HepG2 (cell line): ENCODE data around the gene TRPV2. TPM values are rescaled to one million over a fixed set of nuclear protein-coding genes. Genes with fewer than 3 reads are reported as not detected.

Source experiments
- ATAC-seq: fragments of 200-7000 bp; cut with Tn5 transposase; 3 replicates; pipeline ENCODE4 v1.9.1; 2020; ENCODE audit warnings: mild to moderate bottlenecking, moderate library complexity
- BruUV-seq: library from RNA; stranded (reverse); fragments of 400-500 nt; replicated peaks from 2 replicates; lab custom pipeline; 2021; lab: Mats Ljungman, UMichigan
- CTCF ChIA-PET: fragments of 300-600 bp; formaldehyde crosslinking; extraction: SDS; loops from one replicate; lab custom pipeline; 2021; ENCODE audit warnings: low total read pairs, inconsistent platforms, low intra/inter-chr PET ratio; lab: Yijun Ruan, JAX
- POLR2A ChIA-PET: fragments of 350-600 bp; sonication (Branson Sonifier 250); formaldehyde crosslinking; loops from one replicate; lab custom pipeline; 2020; ENCODE audit warnings: antibody characterized with exemption, inconsistent platforms; lab: Yijun Ruan, JAX
- DNase-seq: peaks from one replicate; pipeline ENCODE4 v3.0.0-alpha.2; 2015; ENCODE audit warnings: low spot score
- FAIRE-seq: peaks from 3 replicates; lab custom pipeline; 2011; peaks lifted over from hg19 to GRCh38; lab: Jason Lieb, UNC
- H2AFZ ChIP-seq: one replicate; pipeline ENCODE4 v1.6.1; 2011; ENCODE audit warnings: low read length, inconsistent platforms
- H3K27ac ChIP-seq: fragments of 300-600 bp; 3 replicates; pipeline ENCODE4 v1.8.0; 2011; ENCODE audit warnings: mixed run types, mild to moderate bottlenecking, mixed read lengths, low read length, inconsistent platforms; ENCODE audit not compliant: insufficient read depth; ENCODE audit errors: extremely low read length
- H3K27me3 ChIP-seq, 2 experiments: fragments of 200-600 bp in 1 of 2; 2 replicates in 1 of 2; 3 replicates in 1 of 2; pipeline versions ENCODE4 v1.6.0 to v1.8.0; 2011; ENCODE audit warnings: low read length in 2 of 2, mild to moderate bottlenecking in 2 of 2, moderate library complexity in 2 of 2, inconsistent platforms in 1 of 2; ENCODE audit not compliant: insufficient read depth in 2 of 2, control insufficient read depth in 1 of 2
- H3K36me3 ChIP-seq, 2 experiments: fragments of 200-600 bp in 1 of 2; replicated peaks in 1 of 2; 2 replicates in 1 of 2; 3 replicates in 1 of 2; pipeline versions ENCODE4 v1.5.1 to v1.8.0; 2011; ENCODE audit warnings: low read length in 2 of 2, inconsistent platforms in 1 of 2; ENCODE audit not compliant: insufficient read depth in 2 of 2, control insufficient read depth in 1 of 2
- H3K4me1 ChIP-seq: 2 replicates; pipeline ENCODE4 v1.5.1; 2012; ENCODE audit warnings: low read length, inconsistent platforms; ENCODE audit not compliant: insufficient read depth
- H3K4me2 ChIP-seq: 2 replicates; pipeline ENCODE4 v1.6.0; 2011; ENCODE audit warnings: low read depth, low read length, inconsistent platforms
- H3K4me3 ChIP-seq, 3 experiments: fragments of 200-600 bp in 1 of 3; sonication (generic), shearing (Covaris generic) in 1 of 3; replicated peaks in 1 of 3; 2 replicates each; pipeline ENCODE4 v1.5.1; 2011 to 2016; ENCODE audit warnings: low read length in 3 of 3, inconsistent platforms in 2 of 3, low read depth in 2 of 3, mild to moderate bottlenecking in 2 of 3, control low read depth in 1 of 3, mixed read lengths in 1 of 3; ENCODE audit not compliant: insufficient read depth in 1 of 3
- H3K79me2 ChIP-seq: one replicate; pipeline ENCODE4 v1.6.1; 2011; ENCODE audit warnings: low read length, inconsistent platforms; ENCODE audit not compliant: insufficient read depth
- H3K9ac ChIP-seq: 2 replicates; pipeline ENCODE4 v1.6.0; 2011; ENCODE audit warnings: mild to moderate bottlenecking, low read depth, low read length, inconsistent platforms; ENCODE audit not compliant: insufficient read depth
- H3K9me3 ChIP-seq: 2 replicates; pipeline ENCODE4 v1.5.1; 2012; ENCODE audit warnings: mild to moderate bottlenecking, low read length
- H4K20me1 ChIP-seq: 2 replicates; pipeline ENCODE4 v1.6.0; 2011; ENCODE audit warnings: inconsistent platforms, mild to moderate bottlenecking, low read length, moderate library complexity; ENCODE audit not compliant: insufficient read depth
- FOXA1 ChIP-seq, 2 experiments: fragments of 450-650 bp in 1 of 2; sonication (generic) in 1 of 2; formaldehyde crosslinking in 1 of 2; IDR thresholded peaks; 2 replicates each; pipeline versions ENCODE4 v1.4.0 to v1.6.1; 2016 to 2020; ENCODE audit warnings: missing genetic modification reagents in 1 of 2
- LBX2 ChIP-seq: sonication (generic); formaldehyde crosslinking; IDR thresholded peaks from 2 replicates; pipeline ENCODE4 v1.5.0; 2020; ENCODE audit warnings: missing genetic modification reagents, mild to moderate bottlenecking, borderline replicate concordance
- RBAK ChIP-seq: sonication (generic); formaldehyde crosslinking; IDR thresholded peaks from 2 replicates; pipeline ENCODE4 v1.5.1; 2020; ENCODE audit warnings: mild to moderate bottlenecking, missing genetic modification reagents
- TBP ChIP-seq: sonication (generic); formaldehyde crosslinking; IDR thresholded peaks from 2 replicates; pipeline ENCODE4 v1.5.0; 2020; ENCODE audit warnings: missing genetic modification reagents
- ZBTB26 ChIP-seq: IDR thresholded peaks from 2 replicates; pipeline ENCODE4 v1.6.1; 2016; ENCODE audit warnings: missing compliant biosample characterization, missing genetic modification reagents, borderline replicate concordance
- ZFP37 ChIP-seq: sonication (generic); formaldehyde crosslinking; IDR thresholded peaks from 2 replicates; pipeline ENCODE4 v1.4.0; 2020; ENCODE audit warnings: missing genetic modification reagents, borderline replicate concordance
- ZNF225 ChIP-seq: sonication (generic); formaldehyde crosslinking; IDR thresholded peaks from 2 replicates; pipeline ENCODE4 v1.4.0; 2020; ENCODE audit warnings: mild to moderate bottlenecking, missing genetic modification reagents
- ZNF276 ChIP-seq: sonication (generic); formaldehyde crosslinking; IDR thresholded peaks from 2 replicates; pipeline ENCODE4 v1.4.0; 2020; ENCODE audit warnings: mild to moderate bottlenecking, low read depth, missing genetic modification reagents
- ZNF292 ChIP-seq: sonication (generic); formaldehyde crosslinking; IDR thresholded peaks from 2 replicates; pipeline ENCODE4 v1.8.1; 2022; ENCODE audit warnings: mild to moderate bottlenecking, low read depth, missing genetic modification reagents, borderline replicate concordance
- ZNF513 ChIP-seq: sonication (generic); formaldehyde crosslinking; conservative IDR thresholded peaks from 2 replicates; pipeline ENCODE4 v1.5.0; 2020; ENCODE audit warnings: missing genetic modification reagents
- ZNF597 ChIP-seq: sonication (generic); formaldehyde crosslinking; IDR thresholded peaks from 2 replicates; pipeline ENCODE4 v1.5.0; 2020; ENCODE audit warnings: missing genetic modification reagents
- ZNF7 ChIP-seq: IDR thresholded peaks from 2 replicates; pipeline ENCODE4 v1.6.1; 2016; ENCODE audit warnings: missing biosample characterization, missing genetic modification reagents
- ZNF747 ChIP-seq: sonication (generic); formaldehyde crosslinking; IDR thresholded peaks from 2 replicates; pipeline ENCODE4 v1.8.1; 2023; ENCODE audit warnings: missing genetic modification reagents, mild to moderate bottlenecking, borderline replicate concordance
- ZNF800 ChIP-seq: sonication (generic); formaldehyde crosslinking; IDR thresholded peaks from 2 replicates; pipeline ENCODE4 v1.4.0; 2020; ENCODE audit warnings: missing genetic modification reagents
- ZSCAN21 ChIP-seq: sonication (generic); formaldehyde crosslinking; IDR thresholded peaks from 2 replicates; pipeline ENCODE4 v1.8.0; 2022; ENCODE audit warnings: mild to moderate bottlenecking, missing genetic modification reagents, moderate library complexity, borderline replicate concordance
- WGBS: methylation state at CpG from one replicate; pipeline ENCODE4 v1.1.6; 2017; ENCODE audit warnings: low lambda C conversion rate; 5-methylcytosine and 5-hydroxymethylcytosine counted together
- in situ Hi-C: cut with HindIII; loops from 2 replicates; pipeline ENCODE4 v1.10.0; 2017; ENCODE audit warnings: low pct_unique_long_range_greater_than_20kb; ENCODE audit not compliant: extremely low pct_ligation_motif_present
- intact Hi-C: fragments of 100-400 bp; cut with micrococcal nuclease; formaldehyde crosslinking; loops from one replicate; pipeline ENCODE4 v1.10.0; 2022; ENCODE audit not compliant: unreplicated experiment
- polyA plus RNA-seq, 8 experiments: library from polyadenylated mRNA; depleted of rRNA in 3 of 8; stranded (reverse) in 7 of 8; unstranded in 1 of 8; fragments of >200 nt; fragmentation: Illumina TruSeq in 4 of 8; extraction: Trizol in 4 of 8; gene quantifications; 2 replicates each; pipeline versions ENCODE4 v1.2.1 to v1.2.3, GENCODE V29; 2011 to 2016; ENCODE audit warnings: low read depth in 4 of 8, missing spikeins in 1 of 8, mixed read lengths in 1 of 8; ENCODE audit not compliant: insufficient read depth in 1 of 8
- total RNA-seq, 5 experiments: library from RNA; depleted of rRNA; stranded (reverse); fragments of >200 nt; fragmentation: Illumina TruSeq; extraction: Trizol; gene quantifications; 2 replicates each; pipeline ENCODE4 v1.2.3, GENCODE V29; 2016; ENCODE audit warnings: low read depth in 1 of 5

Gene TRPV2
- total and polyA plus RNA-seq, 2 of the 13 experiments (the other 11 are each of a cell fraction or from before 2014, with no cell fraction given): 13.6 to 21.3 TPM

- H3K79me2 ChIP-seq: no peaks in the 10 kb centered on the region
- H3K4me2 ChIP-seq: no peak overlapping the region
- H3K9ac ChIP-seq: no peak overlapping the region
- no TSS peak for BruUV-seq
- H3K36me3 ChIP-seq: no peaks in the 10 kb centered on the region
- H3K9me3 ChIP-seq: no peaks in the 10 kb centered on the region
- peaks cover 5 to 38% of the 10 kb centered on the region in 2 experiments for H3K27me3 ChIP-seq
- ATAC-seq (peak; percentile 24; the same call in 1 of the 3 replicates), DNase-seq (no peak), FAIRE-seq (no peak)
- H3K4me1 ChIP-seq: peaks cover 23% of the 10 kb centered on the region
- CTCF ChIA-PET: no interaction called here
- no peak overlapping the region for H2AFZ ChIP-seq
- WGBS: 49% methylated on average over 13 of the region's 13 CpGs
- no peak overlapping the region for H3K27ac ChIP-seq
- in situ Hi-C loops (no loop called here), intact Hi-C loops (no loop called here)
- POLR2A ChIA-PET: no interaction called here
- no peaks in the 10 kb centered on the region; the same call in 1 of the 2 replicates for H4K20me1 ChIP-seq
- no peak overlapping the region for H3K4me3 ChIP-seq
- no peak for TF ChIP-seq ZNF225
- TF ChIP-seq ZFP37 (CRISPR knock-in tag): no peak
- TF ChIP-seq ZNF513: no peak
- no peak for TF ChIP-seq ZNF800 (CRISPR knock-in tag)
- TF ChIP-seq TBP (CRISPR knock-in tag): no peak
- no peak for TF ChIP-seq ZNF747 (CRISPR knock-in tag)
- no peak for TF ChIP-seq ZNF292
- TF ChIP-seq ZSCAN21 (CRISPR knock-in tag): no peak
- no peak for TF ChIP-seq ZNF276 (CRISPR knock-in tag)
- no peak for TF ChIP-seq ZNF7 (CRISPR knock-in tag)
- TF ChIP-seq FOXA1 (IDR thresholded peaks at IDR 0.05): no peak
- TF ChIP-seq FOXA1 (CRISPR knock-in tag; IDR thresholded peaks at IDR 0.05): no peak
- no peak for TF ChIP-seq RBAK (CRISPR knock-in tag)
- no peak for TF ChIP-seq LBX2 (CRISPR knock-in tag)
- TF ChIP-seq ZNF597 (CRISPR knock-in tag): no peak
- no peak for TF ChIP-seq ZBTB26 (CRISPR knock-in tag)
These were observed 58.8 kb downstream of the TRPV2 start for GRCh38 chr17:16474012-16474725.
